ENCODE results near the gene ZFYVE21.

ZFYVE21 gene

GRCh38 chr14:103733651-103734050, 18.0 kb downstream of the ZFYVE21 start:
- ChIA-PET CTCF (interaction anchor here (1.3 to 1.8 kb wide), 3 partner anchors 7 to 75 kb away, joined by 3 to 6 read pairs (median 3); no protein-coding TSS in a partner anchor), POLR2A (interaction anchor here (1.1 kb wide), 1 partner anchor 13 kb away, joined by 4 read pairs; no protein-coding TSS in a partner anchor)
- TF ChIP-seq CTCF (IDR thresholded peaks at IDR 0.05; ENCODE audit: insufficient read depth, low read length, missing control alignments) = no peak
- no peak for DNase-seq (ENCODE audit: low read depth, low spot score)
- no peak overlapping the region for H3K4me3 ChIP-seq (ENCODE audit: low read depth, low read length)

- DNase-seq (ENCODE audit: low read depth, low spot score) = no peak
- no peak overlapping the region for H3K4me3 ChIP-seq (ENCODE audit: low read depth, low read length)
- POLR2A ChIA-PET = interaction anchor here (1.1 kb wide), 1 partner anchor 12 kb away, joined by 4 read pairs; no protein-coding TSS in a partner anchor
- no peak for TF ChIP-seq CTCF (IDR thresholded peaks at IDR 0.05; ENCODE audit: insufficient read depth, low read length, missing control alignments)
- CTCF ChIA-PET = interaction anchor here (0.6 to 1.8 kb wide), 2 partner anchors 8 to 12 kb away, joined by 3 to 6 read pairs; no protein-coding TSS in a partner anchor
These were observed 18.7 kb downstream of the ZFYVE21 start for GRCh38 chr14:103734081-103734888.

GRCh38 chr14:103735022-103735421, 19.4 kb downstream of the ZFYVE21 start:
- POLR2A ChIA-PET = no interaction called here
- DNase-seq (ENCODE audit: low read depth, low spot score) = no peak
- no peak for TF ChIP-seq CTCF (IDR thresholded peaks at IDR 0.05; ENCODE audit: insufficient read depth, low read length, missing control alignments)
- H3K4me3 ChIP-seq (ENCODE audit: low read depth, low read length) = no peak overlapping the region
- CTCF ChIA-PET = no interaction called here

- CTCF ChIA-PET = no interaction called here
- POLR2A ChIA-PET = no interaction called here
- no peak for TF ChIP-seq CTCF (IDR thresholded peaks at IDR 0.05; ENCODE audit: insufficient read depth, low read length, missing control alignments)
- no peak for DNase-seq (ENCODE audit: low read depth, low spot score)
- H3K4me3 ChIP-seq (ENCODE audit: low read depth, low read length) = no peak overlapping the region
These were observed 19.8 kb downstream of the ZFYVE21 start for GRCh38 chr14:103735439-103735814.

- ChIA-PET POLR2A (no interaction called here), CTCF (interaction anchor here (1.6 kb wide), 1 partner anchor 11 kb away, joined by 5 read pairs; no protein-coding TSS in a partner anchor)
- H3K4me3 ChIP-seq (ENCODE audit: low read depth, low read length) = no peak overlapping the region
- no peak for DNase-seq (ENCODE audit: low read depth, low spot score)
- TF ChIP-seq CTCF (IDR thresholded peaks at IDR 0.05; ENCODE audit: insufficient read depth, low read length, missing control alignments) = no peak
These were observed 20.4 kb downstream of the ZFYVE21 start for GRCh38 chr14:103735815-103736545.

All from AG04449 (cell line).